Peyer's patch (tissue), 4 donors: Measurements from ENCODE around the gene TMC1. TPM values are rescaled to one million over a fixed set of nuclear protein-coding genes. Genes with fewer than 3 reads are reported as not detected.

ENCODE experiments used
- DNase-seq, 3 donors: peaks; one replicate each; pipeline ENCODE4 v3.0.0-alpha.2; 2017 to 2019
- H3K27ac ChIP-seq, 4 donors: fragments of 200-600 bp; sonication (generic); one replicate each; pipeline ENCODE4 v1.5.1; 2016 to 2019
- H3K27me3 ChIP-seq, 2 donors: fragments of 200-600 bp; sonication (generic); one replicate each; pipeline ENCODE4 v1.5.1; 2019
- H3K36me3 ChIP-seq, 3 donors: fragments of 200-600 bp; sonication (generic); one replicate each; pipeline ENCODE4 v1.5.1; 2016 to 2019
- H3K4me1 ChIP-seq, 4 donors: fragments of 200-600 bp; sonication (generic); one replicate each; pipeline ENCODE4 v1.5.1; 2016 to 2019
- H3K4me3 ChIP-seq, 4 donors: fragments of 200-600 bp; sonication (generic); 1 replicate in 3 of 4; 2 replicates in 1 of 4; pipeline ENCODE4 v1.5.1; 2016 to 2019; ENCODE audit warnings: mild to moderate bottlenecking in 1 of 4
- H3K9me3 ChIP-seq, 4 donors: fragments of 200-600 bp; sonication (generic); one replicate each; pipeline ENCODE4 v1.5.1; 2016 to 2019; ENCODE audit warnings: mild to moderate bottlenecking in 1 of 4
- POLR2A ChIP-seq, 2 donors: fragments of 450-650 bp; IDR thresholded peaks; one replicate each; pipeline ENCODE4 v1.5.1; 2017; ENCODE audit warnings: antibody characterized with exemption in 2 of 2, mild to moderate bottlenecking in 2 of 2, moderate library complexity in 2 of 2
- total RNA-seq, 4 donors: library from RNA; depleted of rRNA; stranded (reverse); fragments of >200 nt; gene quantifications; one replicate each; pipeline ENCODE4 v1.1.0, GENCODE V29; 2016
- TF ChIP-seq, protein P1 (sequence below), 6 experiments: fragments of 450-650 bp in 4 of 6; fragments of 200-600 bp in 2 of 6; sonication (generic) in 1 of 6; IDR thresholded peaks; one replicate each; pipeline ENCODE4 v1.5.1; 2017 to 2019; ENCODE audit warnings: antibody characterized with exemption in 6 of 6, mild to moderate bottlenecking in 3 of 6, moderate library complexity in 1 of 6

TMC1 gene
- total RNA-seq, 4 donors from 2014 or later: not detected

DNA sequence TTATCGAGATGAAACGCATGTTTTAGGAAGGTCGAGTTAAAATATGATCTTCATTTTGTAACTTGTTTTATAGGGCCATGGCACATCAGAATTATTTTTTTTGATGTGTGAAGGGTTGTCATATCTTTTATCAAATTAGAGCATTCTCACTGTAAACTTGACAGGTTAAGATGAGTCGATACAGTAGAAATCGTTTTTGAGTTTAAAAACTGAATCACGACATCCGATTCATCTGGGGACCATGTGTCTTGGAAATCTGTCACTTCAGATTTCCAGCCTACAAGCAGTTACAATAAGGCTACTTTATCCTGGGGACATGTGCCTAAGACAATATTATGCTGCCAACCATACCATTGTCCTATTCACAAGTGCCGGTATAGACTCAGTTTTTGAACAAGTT, 295.3 kb downstream of the TMC1 start:
- no peak for TF ChIP-seq POLR2A (IDR thresholded peaks at IDR 0.05)
- TF ChIP-seq, protein P1, sequence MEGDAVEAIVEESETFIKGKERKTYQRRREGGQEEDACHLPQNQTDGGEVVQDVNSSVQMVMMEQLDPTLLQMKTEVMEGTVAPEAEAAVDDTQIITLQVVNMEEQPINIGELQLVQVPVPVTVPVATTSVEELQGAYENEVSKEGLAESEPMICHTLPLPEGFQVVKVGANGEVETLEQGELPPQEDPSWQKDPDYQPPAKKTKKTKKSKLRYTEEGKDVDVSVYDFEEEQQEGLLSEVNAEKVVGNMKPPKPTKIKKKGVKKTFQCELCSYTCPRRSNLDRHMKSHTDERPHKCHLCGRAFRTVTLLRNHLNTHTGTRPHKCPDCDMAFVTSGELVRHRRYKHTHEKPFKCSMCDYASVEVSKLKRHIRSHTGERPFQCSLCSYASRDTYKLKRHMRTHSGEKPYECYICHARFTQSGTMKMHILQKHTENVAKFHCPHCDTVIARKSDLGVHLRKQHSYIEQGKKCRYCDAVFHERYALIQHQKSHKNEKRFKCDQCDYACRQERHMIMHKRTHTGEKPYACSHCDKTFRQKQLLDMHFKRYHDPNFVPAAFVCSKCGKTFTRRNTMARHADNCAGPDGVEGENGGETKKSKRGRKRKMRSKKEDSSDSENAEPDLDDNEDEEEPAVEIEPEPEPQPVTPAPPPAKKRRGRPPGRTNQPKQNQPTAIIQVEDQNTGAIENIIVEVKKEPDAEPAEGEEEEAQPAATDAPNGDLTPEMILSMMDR (IDR thresholded peaks at IDR 0.05): no peak
- no peak for DNase-seq
- no peaks in the 10 kb centered on the region for H3K27me3 ChIP-seq
- H3K4me1 ChIP-seq: peaks cover 0 to 15% (median 1%) of the 10 kb centered on the region in 4 donors
- no peaks in the 10 kb centered on the region for H3K9me3 ChIP-seq
- H3K4me3 ChIP-seq: no peak overlapping the region
- H3K36me3 ChIP-seq: no peaks in the 10 kb centered on the region
- H3K27ac ChIP-seq: no peak overlapping the region

DNA sequence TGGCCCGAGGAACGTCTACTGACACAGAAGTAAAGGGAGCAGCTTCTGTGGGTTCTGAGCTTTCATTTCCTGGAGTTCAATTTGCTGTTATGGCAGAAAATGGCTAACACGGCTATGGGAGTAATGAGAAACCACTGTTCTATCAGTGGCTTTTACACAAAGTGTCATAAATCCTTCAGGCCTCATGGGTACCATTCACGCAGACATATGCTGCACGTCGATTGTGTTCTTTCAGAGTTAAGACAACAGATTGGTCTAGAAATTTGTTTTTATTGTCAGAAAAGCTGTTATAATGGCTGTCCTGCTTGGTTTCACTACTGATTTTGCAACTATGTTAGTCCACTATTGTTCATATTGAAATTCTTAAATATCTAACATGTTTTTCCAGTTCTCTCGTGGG, 296.0 kb downstream of the TMC1 start:
- DNase-seq: no peak
- peaks cover 0 to 19% (median 1%) of the 10 kb centered on the region in 4 donors for H3K4me1 ChIP-seq
- H3K36me3 ChIP-seq: no peaks in the 10 kb centered on the region
- no peaks in the 10 kb centered on the region for H3K9me3 ChIP-seq
- TF ChIP-seq, protein P1 (IDR thresholded peaks at IDR 0.05): no peak
- TF ChIP-seq POLR2A (IDR thresholded peaks at IDR 0.05): no peak
- no peak overlapping the region for H3K4me3 ChIP-seq
- H3K27ac ChIP-seq: no peak overlapping the region
- H3K27me3 ChIP-seq: no peaks in the 10 kb centered on the region

DNA sequence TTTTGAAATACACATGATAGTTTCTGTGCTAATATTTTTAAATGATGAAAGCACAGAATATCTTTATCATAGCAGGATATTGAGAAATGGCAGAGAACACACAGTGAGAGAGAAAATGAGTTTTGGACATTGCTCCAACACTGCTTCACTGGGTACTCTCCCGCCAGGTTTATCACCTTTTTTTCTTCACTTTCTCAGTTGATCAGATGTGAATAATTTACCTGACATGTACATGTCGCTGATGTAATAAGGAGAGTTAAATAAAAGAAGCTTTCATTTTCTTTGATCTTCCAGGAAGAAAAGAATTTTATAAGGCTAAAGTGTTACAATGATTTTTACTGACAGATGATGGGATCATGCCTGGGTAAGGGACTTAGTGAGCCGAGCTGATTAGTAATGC, 297.0 kb downstream of the TMC1 start:
- no peak overlapping the region for H3K4me3 ChIP-seq
- H3K4me1 ChIP-seq: peaks cover 0 to 22% (median 1%) of the 10 kb centered on the region in 4 donors
- no peaks in the 10 kb centered on the region for H3K9me3 ChIP-seq
- no peak for DNase-seq
- no peak overlapping the region for H3K27ac ChIP-seq
- TF ChIP-seq, protein P1 (IDR thresholded peaks at IDR 0.05): no peak
- no peak for TF ChIP-seq POLR2A (IDR thresholded peaks at IDR 0.05)
- H3K27me3 ChIP-seq: no peaks in the 10 kb centered on the region
- no peaks in the 10 kb centered on the region for H3K36me3 ChIP-seq

DNA sequence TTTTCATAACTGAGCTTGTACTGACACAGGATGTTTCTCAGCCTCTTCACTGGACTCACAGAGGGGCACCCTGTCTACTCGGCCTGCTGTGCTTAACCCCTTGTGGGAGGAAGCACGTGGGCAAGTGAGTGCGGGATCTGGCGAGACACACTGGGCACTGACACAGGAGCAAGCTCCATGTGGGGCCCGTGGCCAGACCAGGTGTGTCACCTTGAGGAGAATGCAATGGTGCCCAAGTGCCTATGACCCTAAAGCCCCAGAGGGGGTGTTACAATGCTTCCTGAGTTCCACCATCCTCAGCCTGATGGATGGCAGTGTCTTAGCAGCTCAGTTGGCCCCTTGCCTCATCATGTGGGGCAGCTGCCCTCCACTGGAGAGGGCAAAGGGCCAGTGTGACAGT, 302.6 kb downstream of the TMC1 start:
- DNase-seq: no peak
- TF ChIP-seq POLR2A (IDR thresholded peaks at IDR 0.05): no peak
- TF ChIP-seq, protein P1 (IDR thresholded peaks at IDR 0.05): no peak
- Histone ChIP-seq H3K27me3 (no peaks in the 10 kb centered on the region), H3K4me3 (no peak overlapping the region), H3K4me1 (peaks cover 0 to 15% (median 0%) of the 10 kb centered on the region in 4 donors), H3K36me3 (no peaks in the 10 kb centered on the region), H3K27ac (no peak overlapping the region), H3K9me3 (no peaks in the 10 kb centered on the region)

DNA sequence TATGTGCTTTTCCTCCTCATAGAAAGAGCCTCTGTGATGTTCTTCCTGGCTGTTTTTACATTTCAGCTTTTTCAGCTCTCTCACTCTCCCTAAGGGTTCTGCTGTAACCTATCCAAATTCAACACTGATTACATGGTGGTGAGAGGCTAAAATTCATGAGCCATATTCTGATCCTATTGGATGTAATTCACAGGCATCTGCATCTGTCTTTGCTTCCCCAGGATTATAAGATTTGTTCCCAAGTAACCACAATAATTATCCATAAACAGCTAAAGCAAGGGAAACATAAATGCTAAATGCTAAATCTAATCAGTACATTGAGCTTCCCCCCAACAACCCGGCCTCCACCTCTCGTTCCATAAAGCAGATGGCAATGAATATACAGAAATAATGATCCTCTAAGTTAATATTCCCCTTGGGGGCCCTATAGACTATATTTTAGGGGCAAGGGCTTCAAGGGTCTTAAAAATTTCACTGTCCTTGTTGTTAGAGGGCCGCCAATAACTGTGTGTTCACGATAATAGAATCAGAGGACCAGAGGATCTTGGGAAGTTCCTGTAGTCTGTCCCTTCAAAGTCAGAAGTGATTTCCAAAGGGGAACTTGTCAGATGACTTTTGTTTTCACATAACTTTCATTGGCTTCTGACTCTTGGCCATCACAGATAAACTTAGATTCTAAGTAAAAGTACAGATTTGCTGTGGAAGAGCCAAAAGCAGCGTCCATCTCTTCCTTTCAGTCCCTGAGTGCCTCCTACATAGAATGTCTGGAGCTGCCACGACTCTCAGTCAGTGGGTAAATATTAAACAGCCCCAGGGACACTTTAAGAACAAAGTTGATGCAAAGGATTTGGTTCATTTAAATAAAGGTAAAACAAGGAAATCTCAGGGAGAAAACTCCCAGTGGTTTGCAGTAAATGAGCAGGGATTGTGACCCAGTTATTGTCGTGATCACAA, 305.9 kb downstream of the TMC1 start:
- no peaks in the 10 kb centered on the region for H3K9me3 ChIP-seq
- H3K4me3 ChIP-seq: no peak overlapping the region
- DNase-seq: no peak
- peaks cover 0 to 12% (median 0%) of the 10 kb centered on the region in 4 donors for H3K4me1 ChIP-seq
- no peaks in the 10 kb centered on the region for H3K27me3 ChIP-seq
- TF ChIP-seq, protein P1 (IDR thresholded peaks at IDR 0.05): no peak
- no peak for TF ChIP-seq POLR2A (IDR thresholded peaks at IDR 0.05)
- peak overlapping the region in 1 of 4 donors; percentile 75 for H3K27ac ChIP-seq
- no peaks in the 10 kb centered on the region for H3K36me3 ChIP-seq
